A549 (cell line): ENCODE data around the gene CAP2.

Source experiments
- BHLHE40 ChIP-seq: IDR thresholded peaks from 2 replicates; pipeline ENCODE4 v1.6.1; 2012; ENCODE audit warnings: low read depth, low read length, inconsistent platforms
- CTCF ChIP-seq: fragments of >200 bp; sonication (Bioruptor Twin); formaldehyde crosslinking; IDR thresholded peaks from 3 replicates; pipeline ENCODE4 v1.5.1; 2016
- ELK1 ChIP-seq: fragments of 150-350 bp; IDR thresholded peaks from 2 replicates; pipeline ENCODE4 v1.6.1; 2014; ENCODE audit warnings: low read depth, mild to moderate bottlenecking, low read length
- MYC ChIP-seq: IDR thresholded peaks from 2 replicates; pipeline ENCODE4 v1.6.1; 2012; ENCODE audit warnings: mild to moderate bottlenecking, inconsistent platforms, low read length, improper control_type of control experiment, borderline replicate concordance
- NR3C1 ChIP-seq: fragments of >200 bp; sonication (Bioruptor Twin); formaldehyde crosslinking; IDR thresholded peaks from 3 replicates; pipeline ENCODE4 v1.6.1; 2017
- POLR2A ChIP-seq: IDR thresholded peaks from 2 replicates; pipeline ENCODE4 v1.6.1; 2012; ENCODE audit warnings: mild to moderate bottlenecking, low read length
- SMC3 ChIP-seq: fragments of >200 bp; sonication (Bioruptor Twin); formaldehyde crosslinking; IDR thresholded peaks from 3 replicates; pipeline ENCODE4 v1.6.1; 2018; ENCODE audit warnings: inconsistent platforms

GRCh38 chr6:17450832-17451231 is 57.4 kb downstream of the CAP2 start:
- no peak for TF ChIP-seq BHLHE40
- no peak for TF ChIP-seq CTCF
- TF ChIP-seq MYC, result no peak
- no peak for TF ChIP-seq SMC3
- no peak for TF ChIP-seq ELK1
- TF ChIP-seq POLR2A, result no peak
- TF ChIP-seq NR3C1, result no peak
